Glutamatergic neuron (in vitro differentiated cells): ENCODE measurements around the gene WDR27. TPM values are rescaled to one million over a fixed set of nuclear protein-coding genes. Genes with fewer than 3 reads are reported as not detected.
A peak's percentile ranks its signal among the peaks of the same experiment; 100 is the strongest.

Experiments
- DNase-seq: peaks from one replicate; pipeline ENCODE4 v3.0.0; 2022
- H3K27ac Mint-ChIP-seq: one replicate; pipeline ENCODE4 v1.8.0; 2020; ENCODE audit warnings: mild to moderate bottlenecking, mixed read lengths, inconsistent platforms; ENCODE audit not compliant: unreplicated experiment
- H3K27me3 Mint-ChIP-seq: one replicate; pipeline ENCODE4 v1.8.0; 2020; ENCODE audit warnings: mild to moderate bottlenecking, moderate library complexity, mixed read lengths, inconsistent platforms; ENCODE audit not compliant: unreplicated experiment
- H3K36me3 Mint-ChIP-seq: one replicate; pipeline ENCODE4 v1.8.0; 2020; ENCODE audit warnings: mild to moderate bottlenecking, mixed read lengths, inconsistent platforms; ENCODE audit not compliant: unreplicated experiment
- H3K4me1 Mint-ChIP-seq: one replicate; pipeline ENCODE4 v1.8.0; 2020; ENCODE audit warnings: mild to moderate bottlenecking, low read depth, mixed read lengths, inconsistent platforms; ENCODE audit not compliant: unreplicated experiment
- H3K4me3 Mint-ChIP-seq: one replicate; pipeline ENCODE4 v1.8.0; 2020; ENCODE audit warnings: mild to moderate bottlenecking, mixed read lengths, inconsistent platforms; ENCODE audit not compliant: unreplicated experiment
- H3K9me3 Mint-ChIP-seq: one replicate; pipeline ENCODE4 v1.8.0; 2020; ENCODE audit warnings: mild to moderate bottlenecking, moderate library complexity, mixed read lengths, inconsistent platforms; ENCODE audit not compliant: unreplicated experiment
- long read RNA-seq: library from polyadenylated mRNA; unstranded; transcript quantifications from one replicate; pipeline ENCODE4 v2.0.0, GENCODE V29; 2020; ENCODE audit not compliant: unreplicated experiment
- total RNA-seq: library from RNA; stranded (reverse); fragmentation: NEBNext Ultra II Directional; extraction: Animal tissue kit (Norgen Biotek cat#: 25700); gene quantifications from one replicate; pipeline ENCODE4 v1.2.1, GENCODE V29; 2021; ENCODE audit not compliant: unreplicated experiment
- TF ChIP-seq, protein P1 (sequence below): fragments of 200-600 bp; sonication (generic); IDR thresholded peaks from one replicate; pipeline ENCODE4 v1.5.0; 2021; ENCODE audit not compliant: partially characterized antibody, unreplicated experiment

The WDR27 gene
- total RNA-seq = 64.8 TPM
- long read RNA-seq, partial matches to known transcripts = 1 of 3 reads
- long read RNA-seq, other reads (novel, unspliced or antisense) = 2 of 3 reads

DNA sequence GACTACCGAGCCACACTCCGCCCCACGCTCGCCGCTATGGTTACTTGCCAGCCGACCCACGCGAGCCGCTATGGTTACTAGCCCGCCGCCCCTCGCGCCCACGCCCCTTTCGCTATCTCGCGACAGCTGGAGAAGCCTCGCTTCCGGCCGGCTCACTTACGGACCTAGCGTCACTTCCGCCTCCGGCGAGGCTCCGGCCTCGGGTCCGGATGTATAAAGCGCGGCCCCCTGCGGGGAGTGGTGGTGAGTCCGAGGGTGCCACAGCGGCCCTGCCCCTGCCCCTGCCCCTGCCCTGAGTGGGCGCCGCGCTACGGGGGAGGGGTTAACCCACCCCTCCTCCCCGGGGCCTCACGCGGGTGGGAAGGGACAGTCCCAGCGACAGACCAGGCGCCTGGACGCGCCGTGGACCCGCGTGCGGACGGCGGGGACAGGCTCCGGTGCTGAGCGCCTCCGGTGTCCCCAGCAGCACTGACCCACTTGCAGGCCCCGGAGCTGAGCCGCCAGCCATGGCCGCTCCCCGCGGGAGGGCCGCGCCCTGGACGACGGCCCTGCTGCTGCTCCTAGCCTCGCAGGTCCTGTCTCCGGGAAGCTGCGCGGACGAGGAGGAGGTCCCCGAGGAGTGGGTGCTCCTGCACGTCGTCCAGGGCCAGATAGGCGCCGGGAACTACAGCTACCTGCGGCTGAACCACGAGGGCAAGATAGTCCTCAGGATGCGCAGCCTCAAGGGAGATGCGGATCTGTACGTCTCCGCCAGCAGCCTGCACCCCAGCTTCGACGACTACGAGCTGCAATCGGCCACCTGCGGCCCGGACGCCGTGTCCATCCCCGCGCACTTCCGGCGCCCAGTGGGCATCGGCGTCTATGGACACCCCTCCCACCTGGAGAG, at the start of gene WDR27, which contains the start of gene C6orf120:
Gene WDR27, minus strand, starts transcription at position 76 of the 886 bp plus-strand sequence. CDS start 13,024 bp downstream, outside the sequence.
Gene C6orf120, plus strand, starts transcription at position 173 of the 886 bp plus-strand sequence. Its CDS starts 334 bp downstream, at position 507.
- H3K9me3 Mint-ChIP-seq = peaks cover 6% of the 10 kb centered on the region
- peak within 1 kb of the TSS; percentile 73 for H3K27ac Mint-ChIP-seq
- no peaks in the 10 kb centered on the region for H3K4me1 Mint-ChIP-seq
- no peaks in the 10 kb centered on the region for H3K27me3 Mint-ChIP-seq
- H3K4me3 Mint-ChIP-seq = peak within 1 kb of the TSS; percentile 91
- TF ChIP-seq, protein P1, sequence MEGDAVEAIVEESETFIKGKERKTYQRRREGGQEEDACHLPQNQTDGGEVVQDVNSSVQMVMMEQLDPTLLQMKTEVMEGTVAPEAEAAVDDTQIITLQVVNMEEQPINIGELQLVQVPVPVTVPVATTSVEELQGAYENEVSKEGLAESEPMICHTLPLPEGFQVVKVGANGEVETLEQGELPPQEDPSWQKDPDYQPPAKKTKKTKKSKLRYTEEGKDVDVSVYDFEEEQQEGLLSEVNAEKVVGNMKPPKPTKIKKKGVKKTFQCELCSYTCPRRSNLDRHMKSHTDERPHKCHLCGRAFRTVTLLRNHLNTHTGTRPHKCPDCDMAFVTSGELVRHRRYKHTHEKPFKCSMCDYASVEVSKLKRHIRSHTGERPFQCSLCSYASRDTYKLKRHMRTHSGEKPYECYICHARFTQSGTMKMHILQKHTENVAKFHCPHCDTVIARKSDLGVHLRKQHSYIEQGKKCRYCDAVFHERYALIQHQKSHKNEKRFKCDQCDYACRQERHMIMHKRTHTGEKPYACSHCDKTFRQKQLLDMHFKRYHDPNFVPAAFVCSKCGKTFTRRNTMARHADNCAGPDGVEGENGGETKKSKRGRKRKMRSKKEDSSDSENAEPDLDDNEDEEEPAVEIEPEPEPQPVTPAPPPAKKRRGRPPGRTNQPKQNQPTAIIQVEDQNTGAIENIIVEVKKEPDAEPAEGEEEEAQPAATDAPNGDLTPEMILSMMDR = no peak
- no peaks in the 10 kb centered on the region for H3K36me3 Mint-ChIP-seq
- peak; percentile 97 for DNase-seq

DNA sequence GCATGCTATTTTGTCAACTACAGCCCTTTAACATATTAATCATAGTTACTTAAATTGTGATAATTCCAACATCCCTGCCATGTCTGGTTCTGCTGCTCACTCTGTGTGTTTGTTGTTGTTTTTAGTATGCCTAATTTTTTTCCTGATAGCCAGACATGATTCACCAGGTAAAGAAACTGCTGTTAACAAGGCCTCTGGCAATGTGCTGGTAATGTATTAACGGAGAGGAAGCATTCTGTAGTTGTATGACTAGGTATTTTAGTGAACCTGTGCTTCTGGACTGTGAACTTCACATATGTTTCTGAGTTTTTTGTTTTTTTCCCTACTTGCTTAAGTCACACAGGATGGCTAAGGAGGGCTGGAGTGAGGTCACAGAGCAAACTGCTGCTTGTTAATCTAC, 44.7 kb upstream of the WDR27 start:
- Mint-ChIP-seq H3K9me3 (peaks cover 2% of the 10 kb centered on the region), H3K36me3 (peaks cover 5% of the 10 kb centered on the region), H3K27me3 (peaks cover 2% of the 10 kb centered on the region), H3K4me3 (no peak overlapping the region), H3K4me1 (no peaks in the 10 kb centered on the region), H3K27ac (no peak overlapping the region)
- DNase-seq = no peak
- TF ChIP-seq, protein P1 = no peak

DNA sequence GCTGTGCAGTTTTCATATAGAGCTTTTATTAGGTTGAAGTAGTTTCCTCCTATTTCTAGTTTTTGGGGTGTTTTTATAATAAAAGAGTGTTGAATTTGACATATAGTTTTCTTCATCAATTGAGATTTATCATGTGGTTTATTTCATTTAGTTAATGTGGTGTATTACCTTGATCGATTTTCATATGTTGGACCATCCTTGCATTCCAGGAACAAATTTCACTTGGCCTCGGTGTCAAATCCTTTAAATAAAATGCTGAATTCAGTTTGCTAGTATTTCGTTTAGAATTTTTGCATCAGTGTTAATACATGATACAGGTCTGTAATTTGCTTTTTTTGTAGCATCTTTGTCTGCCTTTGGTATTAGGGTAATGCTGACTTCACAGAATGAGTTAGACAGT, 43.6 kb upstream of the WDR27 start:
- peaks cover 2% of the 10 kb centered on the region for H3K4me1 Mint-ChIP-seq
- no peak for DNase-seq
- H3K27me3 Mint-ChIP-seq = no peaks in the 10 kb centered on the region
- H3K36me3 Mint-ChIP-seq = peaks cover 5% of the 10 kb centered on the region
- TF ChIP-seq, protein P1 = no peak
- no peak overlapping the region for H3K4me3 Mint-ChIP-seq
- no peak overlapping the region for H3K27ac Mint-ChIP-seq
- no peaks in the 10 kb centered on the region for H3K9me3 Mint-ChIP-seq

DNA sequence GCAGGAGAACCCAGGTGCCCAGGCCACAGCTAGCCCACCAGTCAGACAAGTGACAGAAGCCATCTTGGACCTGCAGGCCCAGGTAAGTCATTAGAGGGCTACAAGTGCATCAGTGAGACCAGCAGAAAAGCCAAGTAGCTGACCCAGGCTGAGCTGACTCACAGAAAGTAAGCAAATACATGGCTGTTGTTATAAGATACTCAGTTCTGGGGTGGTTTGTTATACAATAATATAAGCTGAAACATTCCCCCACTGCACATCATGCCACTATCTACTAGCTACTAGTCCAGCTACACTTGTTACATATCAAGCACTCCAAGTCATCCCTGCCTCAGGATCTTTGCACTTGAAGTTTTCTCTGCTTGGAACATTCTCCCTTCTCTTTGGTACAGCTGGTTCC, 39.5 kb upstream of the WDR27 start:
- peaks cover 12% of the 10 kb centered on the region for H3K4me1 Mint-ChIP-seq
- no peaks in the 10 kb centered on the region for H3K36me3 Mint-ChIP-seq
- no peaks in the 10 kb centered on the region for H3K27me3 Mint-ChIP-seq
- TF ChIP-seq, protein P1 = no peak
- no peak overlapping the region for H3K27ac Mint-ChIP-seq
- H3K4me3 Mint-ChIP-seq = no peak overlapping the region
- no peaks in the 10 kb centered on the region for H3K9me3 Mint-ChIP-seq
- no peak for DNase-seq

DNA sequence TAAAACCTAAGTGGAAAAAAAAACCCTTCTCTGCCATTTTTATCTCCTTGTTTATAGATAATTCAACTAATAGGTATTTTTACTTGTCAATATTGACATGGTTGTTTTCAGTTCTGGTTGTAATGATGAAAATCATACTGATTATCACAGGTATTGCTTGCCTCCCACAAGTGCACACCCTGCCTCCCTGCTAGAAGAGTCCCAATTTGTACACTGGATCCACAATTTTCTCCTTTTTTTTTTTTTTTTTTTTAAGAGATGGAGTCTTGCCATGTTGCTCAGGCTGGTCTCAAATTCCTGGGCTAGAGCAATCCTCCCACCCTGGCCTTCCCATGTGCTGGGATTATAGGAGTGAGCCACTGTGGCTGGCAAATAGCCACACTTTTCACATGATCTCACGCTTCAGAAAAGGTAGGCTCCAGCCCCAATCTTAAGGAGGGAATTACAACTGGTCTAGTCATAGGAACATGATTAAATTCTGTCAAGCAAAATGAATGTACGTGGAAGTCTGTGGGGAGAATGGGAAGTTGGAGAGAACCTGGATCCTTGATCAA, 37.2 kb upstream of the WDR27 start:
- H3K36me3 Mint-ChIP-seq = no peaks in the 10 kb centered on the region
- no peaks in the 10 kb centered on the region for H3K27me3 Mint-ChIP-seq
- H3K9me3 Mint-ChIP-seq = peaks cover 3% of the 10 kb centered on the region
- TF ChIP-seq, protein P1 = no peak
- H3K4me3 Mint-ChIP-seq = no peak overlapping the region
- no peak for DNase-seq
- peaks cover 12% of the 10 kb centered on the region for H3K4me1 Mint-ChIP-seq
- no peak overlapping the region for H3K27ac Mint-ChIP-seq
